ENCODE measurements around the gene PTBP3. TPM values are rescaled to one million over a fixed set of nuclear protein-coding genes. Genes with fewer than 3 reads are reported as not detected.

The PTBP3 gene
- total and polyA plus RNA-seq, 2 of the 13 experiments (the other 11 are each of a cell fraction or from before 2014, with no cell fraction given), result 52.8 to 61.1 TPM

- TF ChIP-seq ZC3H13 (CRISPR knock-in tag; IDR thresholded peaks at IDR 0.05) (no peak), ONECUT2 (CRISPR knock-in tag; IDR thresholded peaks at IDR 0.05) (no peak), ATAD3A (CRISPR knock-in tag; IDR thresholded peaks at IDR 0.05) (no peak)
Observed at GRCh38 chr9:112310826-112311225, 22.6 kb downstream of the PTBP3 start (continued).

GRCh38 chr9:112308588-112308987 is 24.8 kb downstream of the PTBP3 start:
- POLR2A ChIA-PET, result no interaction called here
- intact Hi-C loops (cut with micrococcal nuclease; ENCODE audit: unreplicated experiment), result no loop called here
- TF ChIP-seq FOXK1 (CRISPR knock-in tag; IDR thresholded peaks at IDR 0.05; ENCODE audit: borderline replicate concordance, low read depth) (no peak), SMARCE1 (IDR thresholded peaks at IDR 0.05; ENCODE audit: borderline replicate concordance) (no peak), HMGXB4 (CRISPR knock-in tag; IDR thresholded peaks at IDR 0.05; ENCODE audit: borderline replicate concordance in 1 of 2, low read depth in 1 of 2) (no peak), SNAPC5 (CRISPR knock-in tag; IDR thresholded peaks at IDR 0.05; ENCODE audit: borderline replicate concordance) (no peak), ZNF296 (CRISPR knock-in tag; conservative IDR thresholded peaks at IDR 0.05) (no peak), RBM39 (IDR thresholded peaks at IDR 0.05; ENCODE audit: low read depth, low read length, poor library complexity, severe bottlenecking) (no peak), ZNF552 (CRISPR knock-in tag; IDR thresholded peaks at IDR 0.05; ENCODE audit: borderline replicate concordance) (no peak), ELK4 (CRISPR knock-in tag; IDR thresholded peaks at IDR 0.05; ENCODE audit: borderline replicate concordance) (no peak), ZBTB7A (CRISPR knock-in tag; IDR thresholded peaks at IDR 0.05) (no peak), ZNF362 (CRISPR knock-in tag; IDR thresholded peaks at IDR 0.05; ENCODE audit: borderline replicate concordance) (no peak), SKIL (CRISPR knock-in tag; IDR thresholded peaks at IDR 0.05; ENCODE audit: borderline replicate concordance) (no peak), FOXP1 (IDR thresholded peaks at IDR 0.05) (peak; percentile 68; the same call in 1 of the 2 replicates), FOXP1 (CRISPR knock-in tag; IDR thresholded peaks at IDR 0.05) (peak; percentile 61; the same call in 1 of the 2 replicates)

More at GRCh38 chr9:112308588-112308987, 24.8 kb downstream of the PTBP3 start:
- peak; percentile 56 for DNase-seq (ENCODE audit: low spot score)
- H3K9me3 ChIP-seq (ENCODE audit: low read length), result no peaks in the 10 kb centered on the region
- FAIRE-seq, result no peak
- peaks cover 65% of the 10 kb centered on the region for H3K4me1 ChIP-seq (ENCODE audit: insufficient read depth, low read length)
- WGBS (ENCODE audit: low lambda C conversion rate), result 47% methylated on average over 5 of the region's 5 CpGs
- H2AFZ ChIP-seq (ENCODE audit: low read length), result no peak overlapping the region
- in situ Hi-C loops (cut with HindIII; ENCODE audit: extremely low pct_ligation_motif_present, low pct_unique_long_range_greater_than_20kb), result no loop called here
- peak; percentile 97 for ATAC-seq
- no TSS peak for BruUV-seq (replicated peaks)
- no peak overlapping the region for H3K9ac ChIP-seq (ENCODE audit: insufficient read depth, low read depth, low read length)
- H3K27me3 ChIP-seq (ENCODE audit: control insufficient read depth in 1 of 2, insufficient read depth in 2 of 2, low read length in 2 of 2), result no peaks in the 10 kb centered on the region
- CTCF ChIA-PET (ENCODE audit: low intra/inter-chr PET ratio, low total read pairs), result interaction anchor here (0.7 kb wide), 1 partner anchor 206 kb away, joined by 3 read pairs; no protein-coding TSS in a partner anchor
- peak overlapping the region; percentile 28; the same call in 1 of the 2 replicates for H3K4me2 ChIP-seq (ENCODE audit: low read depth, low read length)
- H4K20me1 ChIP-seq (ENCODE audit: insufficient read depth, low read length), result peaks cover 25% of the 10 kb centered on the region
- H3K79me2 ChIP-seq (ENCODE audit: insufficient read depth, low read length), result peaks cover 92% of the 10 kb centered on the region
- H3K27ac ChIP-seq (ENCODE audit: extremely low read length, insufficient read depth, low read length), result peak overlapping the region; percentile 66
- no peaks in the 10 kb centered on the region; a peak in 2 of 5 replicates for H3K36me3 ChIP-seq (replicated peaks in 1 of 2; ENCODE audit: control insufficient read depth in 1 of 2, insufficient read depth in 2 of 2, low read length in 2 of 2)
- no peak overlapping the region for H3K4me3 ChIP-seq (replicated peaks in 1 of 3; ENCODE audit: insufficient read depth in 1 of 3, low read depth in 2 of 3, low read length in 3 of 3)
